Mesothelial cell of epicardium (in vitro differentiated cells): Measurements from ENCODE around the gene SFT2D3. TPM values are rescaled to one million over a fixed set of nuclear protein-coding genes. Genes with fewer than 3 reads are reported as not detected.

ENCODE experiments used
- DNase-seq, 2 experiments: peaks; one replicate each; pipeline ENCODE4 v3.0.0; 2021; ENCODE audit warnings: low spot score in 2 of 2; ENCODE audit not compliant: unreplicated experiment in 2 of 2
- H3K27ac Mint-ChIP-seq: 2 replicates; pipeline ENCODE4 v1.8.0; 2021; ENCODE audit warnings: mixed read lengths
- H3K27me3 Mint-ChIP-seq: 2 replicates; pipeline ENCODE4 v1.8.0; 2021; ENCODE audit warnings: low read depth, mixed read lengths
- H3K36me3 Mint-ChIP-seq: 2 replicates; pipeline ENCODE4 v1.8.0; 2021; ENCODE audit warnings: mixed read lengths
- H3K4me1 Mint-ChIP-seq: 2 replicates; pipeline ENCODE4 v1.8.0; 2021; ENCODE audit warnings: mixed read lengths
- H3K4me3 Mint-ChIP-seq: 2 replicates; pipeline ENCODE4 v1.8.0; 2021; ENCODE audit warnings: mild to moderate bottlenecking, moderate library complexity, mixed read lengths
- H3K9me3 Mint-ChIP-seq: 2 replicates; pipeline ENCODE4 v1.8.0; 2021; ENCODE audit warnings: mixed read lengths
- total RNA-seq: library from RNA; stranded (reverse); gene quantifications from 3 replicates; pipeline ENCODE4 v1.2.1, GENCODE V29; 2021
- TF ChIP-seq, protein P1 (sequence below): fragments of 200-600 bp; sonication (generic); IDR thresholded peaks from one replicate; pipeline ENCODE4 v1.5.0; 2021; ENCODE audit warnings: antibody characterized with exemption; ENCODE audit not compliant: unreplicated experiment

The SFT2D3 gene
- total RNA-seq, 1 donor from 2014 or later: 12.9 TPM

DNA sequence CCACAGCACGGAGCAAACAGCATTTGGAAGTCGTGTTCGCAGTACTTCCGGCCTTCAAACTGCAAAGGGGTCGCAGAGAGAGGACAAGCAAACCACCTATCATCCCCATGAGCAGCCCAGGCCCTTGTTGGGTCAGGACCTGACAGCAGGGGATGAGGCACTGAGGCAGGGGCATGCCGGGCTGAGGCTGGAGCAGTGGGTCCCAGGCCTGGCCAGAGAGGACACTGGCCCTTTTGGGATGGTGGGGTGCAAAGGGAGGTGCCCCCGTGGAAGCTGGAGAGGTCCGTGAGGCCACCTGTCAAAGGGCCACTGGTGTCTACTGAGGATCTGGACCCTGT, 46.5 kb upstream of the SFT2D3 start:
- Mint-ChIP-seq H3K9me3 (no peaks in the 10 kb centered on the region), H3K36me3 (no peaks in the 10 kb centered on the region), H3K27ac (no peak overlapping the region), H3K4me3 (no peak overlapping the region), H3K27me3 (no peaks in the 10 kb centered on the region), H3K4me1 (peaks cover 9% of the 10 kb centered on the region)
- TF ChIP-seq, protein P1, sequence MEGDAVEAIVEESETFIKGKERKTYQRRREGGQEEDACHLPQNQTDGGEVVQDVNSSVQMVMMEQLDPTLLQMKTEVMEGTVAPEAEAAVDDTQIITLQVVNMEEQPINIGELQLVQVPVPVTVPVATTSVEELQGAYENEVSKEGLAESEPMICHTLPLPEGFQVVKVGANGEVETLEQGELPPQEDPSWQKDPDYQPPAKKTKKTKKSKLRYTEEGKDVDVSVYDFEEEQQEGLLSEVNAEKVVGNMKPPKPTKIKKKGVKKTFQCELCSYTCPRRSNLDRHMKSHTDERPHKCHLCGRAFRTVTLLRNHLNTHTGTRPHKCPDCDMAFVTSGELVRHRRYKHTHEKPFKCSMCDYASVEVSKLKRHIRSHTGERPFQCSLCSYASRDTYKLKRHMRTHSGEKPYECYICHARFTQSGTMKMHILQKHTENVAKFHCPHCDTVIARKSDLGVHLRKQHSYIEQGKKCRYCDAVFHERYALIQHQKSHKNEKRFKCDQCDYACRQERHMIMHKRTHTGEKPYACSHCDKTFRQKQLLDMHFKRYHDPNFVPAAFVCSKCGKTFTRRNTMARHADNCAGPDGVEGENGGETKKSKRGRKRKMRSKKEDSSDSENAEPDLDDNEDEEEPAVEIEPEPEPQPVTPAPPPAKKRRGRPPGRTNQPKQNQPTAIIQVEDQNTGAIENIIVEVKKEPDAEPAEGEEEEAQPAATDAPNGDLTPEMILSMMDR: no peak
- no peak for DNase-seq

DNA sequence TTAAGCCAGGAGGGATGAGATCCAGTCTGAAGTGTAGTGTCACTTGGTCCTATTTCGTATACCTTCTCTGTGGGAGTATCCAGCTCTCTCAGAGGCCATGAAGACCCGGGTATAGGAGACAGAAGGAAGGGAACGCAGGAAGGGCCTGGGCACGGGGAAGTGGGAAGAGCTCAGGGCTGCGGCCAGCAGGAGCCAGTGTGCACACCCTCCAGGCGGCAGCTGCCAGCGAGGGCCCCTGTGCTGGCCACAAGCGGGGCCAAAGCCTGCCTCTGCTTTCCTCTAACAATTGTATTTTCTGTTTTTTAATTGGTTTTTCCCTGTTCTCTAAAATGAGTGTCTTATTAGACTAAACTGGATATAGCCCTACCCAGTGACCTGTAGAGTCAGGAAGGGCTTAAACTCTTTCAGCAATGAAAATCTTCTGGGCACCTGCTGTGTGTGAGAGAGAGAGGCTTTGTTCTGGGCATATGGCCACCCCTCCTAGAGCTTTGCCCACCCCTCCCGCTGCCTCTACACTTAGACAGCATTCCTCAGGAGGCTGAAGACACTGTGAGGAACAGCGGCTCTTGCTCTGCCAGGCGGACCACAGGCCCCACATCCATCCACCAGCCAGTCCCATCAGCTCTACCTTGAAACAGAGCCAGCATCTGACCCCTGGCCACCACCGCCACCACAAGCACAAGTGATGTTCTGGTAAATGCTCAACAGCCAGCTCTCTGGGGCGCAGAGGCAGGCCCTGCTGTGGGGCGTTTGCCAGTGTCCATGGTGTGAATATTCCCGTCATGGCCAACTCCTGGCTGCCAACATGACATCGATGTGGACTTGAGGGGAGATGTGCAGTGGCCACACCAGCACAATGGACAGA, 45.9 kb upstream of the SFT2D3 start:
- peaks cover 9% of the 10 kb centered on the region for H3K4me1 Mint-ChIP-seq
- H3K27me3 Mint-ChIP-seq: no peaks in the 10 kb centered on the region
- H3K36me3 Mint-ChIP-seq: no peaks in the 10 kb centered on the region
- TF ChIP-seq, protein P1: no peak
- H3K4me3 Mint-ChIP-seq: no peak overlapping the region
- H3K27ac Mint-ChIP-seq: no peak overlapping the region
- no peaks in the 10 kb centered on the region for H3K9me3 Mint-ChIP-seq
- no peak for DNase-seq

DNA sequence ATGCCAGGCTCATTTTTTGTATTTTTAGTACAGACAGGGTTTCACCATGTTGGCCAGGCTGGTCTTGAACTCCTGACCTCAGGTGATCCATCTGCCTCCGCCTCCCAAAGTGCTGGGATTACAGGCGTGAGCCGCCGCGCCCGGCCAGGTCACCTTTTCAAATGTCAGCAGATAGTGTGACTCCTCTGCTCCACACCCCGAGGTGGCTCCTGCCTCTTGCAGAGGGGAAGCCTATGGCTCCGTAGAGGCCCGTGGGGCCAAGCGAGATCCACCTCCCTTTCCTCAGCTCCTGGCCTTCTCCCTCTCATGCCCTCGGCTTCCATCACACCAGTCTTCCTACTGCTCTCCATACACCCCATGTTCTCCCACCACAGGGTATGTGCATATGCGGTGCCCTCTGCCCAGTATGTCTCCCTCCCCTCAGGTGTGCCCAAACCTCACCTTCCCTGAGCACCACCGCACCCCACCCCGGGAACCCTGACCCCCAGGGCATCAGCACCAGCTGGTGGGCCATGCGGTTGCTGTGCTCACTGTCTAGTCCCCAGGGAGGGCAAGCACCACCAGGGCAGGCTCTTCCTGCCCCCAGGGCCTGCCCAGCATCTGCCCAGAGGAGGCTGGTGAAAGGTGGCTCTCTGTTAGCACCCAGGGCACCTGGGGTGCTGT, 44.6 kb upstream of the SFT2D3 start:
- peaks cover 9% of the 10 kb centered on the region for H3K4me1 Mint-ChIP-seq
- H3K4me3 Mint-ChIP-seq: no peak overlapping the region
- H3K27ac Mint-ChIP-seq: no peak overlapping the region
- H3K27me3 Mint-ChIP-seq: no peaks in the 10 kb centered on the region
- no peaks in the 10 kb centered on the region for H3K36me3 Mint-ChIP-seq
- no peak for DNase-seq
- H3K9me3 Mint-ChIP-seq: no peaks in the 10 kb centered on the region
- TF ChIP-seq, protein P1: no peak

DNA sequence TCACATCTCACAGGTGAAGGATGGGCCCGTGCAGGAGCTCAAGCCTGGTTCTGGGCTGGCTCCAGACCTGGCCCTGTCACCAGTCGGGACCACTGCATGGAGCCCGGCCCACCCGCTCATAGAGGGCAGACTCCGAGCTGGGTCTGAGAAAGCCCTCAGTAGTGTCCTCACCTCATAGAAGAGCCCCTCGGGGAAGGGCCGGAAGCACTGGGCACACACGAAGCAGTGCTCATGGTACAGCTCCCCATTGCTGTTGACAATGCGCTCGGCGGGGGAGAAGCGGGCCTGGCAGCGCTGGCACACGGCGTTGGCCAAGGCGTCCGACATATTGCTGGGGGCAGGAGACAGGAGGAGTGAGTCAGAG, 44.1 kb upstream of the SFT2D3 start:
- Mint-ChIP-seq H3K9me3 (no peaks in the 10 kb centered on the region), H3K27me3 (no peaks in the 10 kb centered on the region), H3K27ac (no peak overlapping the region), H3K36me3 (no peaks in the 10 kb centered on the region), H3K4me1 (peaks cover 4% of the 10 kb centered on the region), H3K4me3 (no peak overlapping the region)
- no peak for DNase-seq
- TF ChIP-seq, protein P1: no peak

DNA sequence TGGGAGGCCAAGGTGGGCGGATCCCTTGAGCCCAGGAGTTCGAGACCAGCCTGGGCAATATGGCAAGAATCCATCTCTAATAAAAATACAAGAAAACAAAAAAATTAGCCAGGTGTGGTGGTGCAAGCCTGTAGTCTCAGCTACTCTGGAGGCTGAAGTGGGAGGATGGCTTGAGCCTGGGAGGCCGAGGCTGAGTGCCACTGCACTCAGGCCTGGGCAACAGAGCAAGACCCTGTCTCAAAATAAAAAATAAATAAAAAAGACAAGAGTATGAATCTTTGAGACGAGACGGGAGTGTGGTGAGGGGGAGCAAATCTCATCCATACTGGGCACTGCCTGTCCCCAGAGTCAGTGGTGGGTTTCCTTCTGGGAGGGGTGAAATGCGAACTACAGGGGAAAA, 43.2 kb upstream of the SFT2D3 start:
- no peak for DNase-seq
- Mint-ChIP-seq H3K27me3 (peaks cover 5% of the 10 kb centered on the region), H3K27ac (no peak overlapping the region), H3K4me3 (no peak overlapping the region), H3K36me3 (no peaks in the 10 kb centered on the region), H3K9me3 (no peaks in the 10 kb centered on the region), H3K4me1 (no peaks in the 10 kb centered on the region)
- TF ChIP-seq, protein P1: no peak
